ENCODE measurements around the gene LAMB3. TPM values are rescaled to one million over a fixed set of nuclear protein-coding genes. Genes with fewer than 3 reads are reported as not detected.

Gene LAMB3
- total RNA-seq, 1 donor, result 5.4 TPM

DNA sequence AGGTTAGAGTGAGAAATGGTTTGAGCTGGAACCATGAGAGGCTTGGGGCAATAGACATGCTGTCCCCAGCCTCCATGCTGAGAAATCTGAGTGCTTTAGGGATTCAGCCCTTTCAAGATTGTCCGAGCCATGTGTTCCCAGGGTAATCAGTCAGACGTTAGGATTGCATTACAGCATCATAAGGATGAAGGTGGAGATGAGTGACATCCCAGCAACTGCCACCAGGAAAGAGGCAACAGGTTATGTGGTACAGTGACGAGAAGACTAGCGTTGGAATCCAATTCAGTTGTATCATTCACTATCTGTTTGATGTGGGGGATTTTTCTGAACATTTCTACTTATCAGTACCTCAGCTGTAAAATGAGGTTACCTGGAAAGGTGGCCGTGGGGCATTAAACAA, 67.0 kb downstream of the LAMB3 start:
- Histone ChIP-seq H3K4me3 (ENCODE audit: insufficient read depth, low read length) (peak overlapping the region; percentile 24), H3K9me3 (ENCODE audit: low read depth, low read length) (no peaks in the 10 kb centered on the region), H2AFZ (ENCODE audit: low read length) (no peak overlapping the region), H3K4me2 (ENCODE audit: insufficient read depth, low read length) (peak overlapping the region; percentile 59), H4K20me1 (ENCODE audit: insufficient read depth, low read length) (no peaks in the 10 kb centered on the region), H3K36me3 (ENCODE audit: insufficient read depth, low read length) (no peaks in the 10 kb centered on the region), H3K27ac (ENCODE audit: low read depth, low read length) (no peak overlapping the region), H3K4me1 (ENCODE audit: insufficient read depth, low read length) (peaks cover 12% of the 10 kb centered on the region), H3K27me3 (ENCODE audit: insufficient read depth, low read length) (peaks cover 5% of the 10 kb centered on the region), H3K79me2 (ENCODE audit: insufficient read depth, low read length) (no peaks in the 10 kb centered on the region)
- TF ChIP-seq, protein P1, sequence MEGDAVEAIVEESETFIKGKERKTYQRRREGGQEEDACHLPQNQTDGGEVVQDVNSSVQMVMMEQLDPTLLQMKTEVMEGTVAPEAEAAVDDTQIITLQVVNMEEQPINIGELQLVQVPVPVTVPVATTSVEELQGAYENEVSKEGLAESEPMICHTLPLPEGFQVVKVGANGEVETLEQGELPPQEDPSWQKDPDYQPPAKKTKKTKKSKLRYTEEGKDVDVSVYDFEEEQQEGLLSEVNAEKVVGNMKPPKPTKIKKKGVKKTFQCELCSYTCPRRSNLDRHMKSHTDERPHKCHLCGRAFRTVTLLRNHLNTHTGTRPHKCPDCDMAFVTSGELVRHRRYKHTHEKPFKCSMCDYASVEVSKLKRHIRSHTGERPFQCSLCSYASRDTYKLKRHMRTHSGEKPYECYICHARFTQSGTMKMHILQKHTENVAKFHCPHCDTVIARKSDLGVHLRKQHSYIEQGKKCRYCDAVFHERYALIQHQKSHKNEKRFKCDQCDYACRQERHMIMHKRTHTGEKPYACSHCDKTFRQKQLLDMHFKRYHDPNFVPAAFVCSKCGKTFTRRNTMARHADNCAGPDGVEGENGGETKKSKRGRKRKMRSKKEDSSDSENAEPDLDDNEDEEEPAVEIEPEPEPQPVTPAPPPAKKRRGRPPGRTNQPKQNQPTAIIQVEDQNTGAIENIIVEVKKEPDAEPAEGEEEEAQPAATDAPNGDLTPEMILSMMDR (IDR thresholded peaks at IDR 0.05; ENCODE audit: extremely low read depth, low read depth, low read length), result no peak
- peak; percentile 53 for DNase-seq (ENCODE audit: insufficient read length, low spot score, missing footprints)

DNA sequence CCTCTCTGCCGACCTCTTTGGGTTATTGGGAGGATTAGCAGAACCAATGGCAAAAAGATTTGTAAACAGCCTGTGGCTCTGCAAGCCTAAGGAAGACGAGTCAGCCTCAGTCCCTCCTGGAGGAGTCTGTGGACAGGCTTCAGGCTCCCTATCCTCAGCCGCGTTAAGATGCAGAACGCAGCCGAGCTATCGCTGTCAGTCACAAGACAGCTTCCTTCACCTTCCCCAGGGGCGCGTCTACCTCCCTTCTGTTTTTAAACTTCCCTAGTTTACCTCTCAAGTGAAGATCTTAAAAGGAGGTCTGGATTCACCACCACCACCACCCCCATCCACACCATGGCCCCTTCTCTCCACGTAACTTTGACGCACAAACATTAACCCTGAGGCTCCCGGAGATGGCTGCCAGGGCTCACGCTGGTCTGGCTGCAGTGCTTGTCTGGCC, 68.0 kb downstream of the LAMB3 start:
- no peak overlapping the region for H3K27ac ChIP-seq (ENCODE audit: low read depth, low read length)
- H3K4me3 ChIP-seq (ENCODE audit: insufficient read depth, low read length), result peak overlapping the region; percentile 9
- peaks cover 13% of the 10 kb centered on the region for H3K4me1 ChIP-seq (ENCODE audit: insufficient read depth, low read length)
- H3K79me2 ChIP-seq (ENCODE audit: insufficient read depth, low read length), result no peaks in the 10 kb centered on the region
- H3K27me3 ChIP-seq (ENCODE audit: insufficient read depth, low read length), result peaks cover 5% of the 10 kb centered on the region
- H3K36me3 ChIP-seq (ENCODE audit: insufficient read depth, low read length), result no peaks in the 10 kb centered on the region
- no peak overlapping the region for H2AFZ ChIP-seq (ENCODE audit: low read length)
- no peaks in the 10 kb centered on the region for H3K9me3 ChIP-seq (ENCODE audit: low read depth, low read length)
- TF ChIP-seq, protein P1 (IDR thresholded peaks at IDR 0.05; ENCODE audit: extremely low read depth, low read depth, low read length), result no peak
- peak overlapping the region; percentile 45 for H3K4me2 ChIP-seq (ENCODE audit: insufficient read depth, low read length)
- peak; percentile 42 for DNase-seq (ENCODE audit: insufficient read length, low spot score, missing footprints)
- no peaks in the 10 kb centered on the region for H4K20me1 ChIP-seq (ENCODE audit: insufficient read depth, low read length)

DNA sequence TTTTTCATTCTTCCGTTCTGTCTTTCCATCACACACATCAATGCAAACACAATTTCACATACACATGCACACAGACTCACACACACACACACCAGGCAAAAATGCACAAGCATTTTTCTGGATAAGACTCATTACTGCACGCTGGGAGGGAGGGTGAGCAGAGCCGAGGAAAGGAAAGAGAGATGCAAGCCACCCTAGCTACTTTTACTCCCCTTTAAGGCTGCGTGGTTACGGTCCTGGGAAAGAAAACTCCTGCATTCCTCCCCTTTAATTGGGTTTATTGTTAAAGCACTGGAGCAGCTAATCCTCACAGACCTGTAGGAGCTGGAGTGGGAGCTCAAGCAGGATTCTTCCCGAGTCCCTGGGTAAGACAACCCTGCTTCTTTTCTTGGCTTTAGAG, 68.8 kb downstream of the LAMB3 start, which contains the start of gene CAMK1G:
Gene CAMK1G, plus strand, starts transcription at position 307 of the 400 bp plus-strand sequence. CDS start 11,270 bp downstream, outside the sequence.
- no peak within 1 kb of the TSS for H2AFZ ChIP-seq (ENCODE audit: low read length)
- no peaks in the 10 kb centered on the region for H3K79me2 ChIP-seq (ENCODE audit: insufficient read depth, low read length)
- H3K9me3 ChIP-seq (ENCODE audit: low read depth, low read length), result no peaks in the 10 kb centered on the region
- DNase-seq (ENCODE audit: insufficient read length, low spot score, missing footprints), result peak; percentile 91
- peak within 1 kb of the TSS; percentile 45 for H3K4me2 ChIP-seq (ENCODE audit: insufficient read depth, low read length)
- H3K27me3 ChIP-seq (ENCODE audit: insufficient read depth, low read length), result peaks cover 5% of the 10 kb centered on the region
- no peaks in the 10 kb centered on the region for H3K36me3 ChIP-seq (ENCODE audit: insufficient read depth, low read length)
- TF ChIP-seq, protein P1 (IDR thresholded peaks at IDR 0.05; ENCODE audit: extremely low read depth, low read depth, low read length), result no peak
- H3K4me1 ChIP-seq (ENCODE audit: insufficient read depth, low read length), result peaks cover 13% of the 10 kb centered on the region
- peak within 1 kb of the TSS; percentile 9 for H3K4me3 ChIP-seq (ENCODE audit: insufficient read depth, low read length)
- H4K20me1 ChIP-seq (ENCODE audit: insufficient read depth, low read length), result no peaks in the 10 kb centered on the region
- no peak within 1 kb of the TSS for H3K27ac ChIP-seq (ENCODE audit: low read depth, low read length)

DNA sequence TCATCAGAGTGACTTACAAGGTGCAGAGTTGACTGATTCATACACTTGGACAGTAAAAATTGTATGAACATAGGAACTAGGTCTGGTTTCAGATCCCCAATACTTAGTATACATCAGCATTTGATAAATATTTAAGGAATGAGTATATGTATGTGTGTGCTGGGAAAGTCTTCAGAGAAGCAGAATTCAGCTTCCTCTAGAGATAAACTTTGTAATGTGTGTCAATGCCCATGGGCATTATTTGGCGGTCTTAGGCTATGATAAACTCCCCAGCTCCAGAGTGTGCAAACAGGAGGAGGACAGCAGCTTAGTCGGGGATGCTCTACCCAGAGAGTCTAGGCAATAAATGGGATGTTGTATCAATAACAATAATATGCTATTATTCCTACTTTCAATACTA, 71.6 kb downstream of the LAMB3 start:
- Histone ChIP-seq H4K20me1 (ENCODE audit: insufficient read depth, low read length) (no peaks in the 10 kb centered on the region), H2AFZ (ENCODE audit: low read length) (no peak overlapping the region), H3K36me3 (ENCODE audit: insufficient read depth, low read length) (no peaks in the 10 kb centered on the region), H3K79me2 (ENCODE audit: insufficient read depth, low read length) (no peaks in the 10 kb centered on the region), H3K4me3 (ENCODE audit: insufficient read depth, low read length) (no peak overlapping the region), H3K9me3 (ENCODE audit: low read depth, low read length) (no peaks in the 10 kb centered on the region), H3K27ac (ENCODE audit: low read depth, low read length) (no peak overlapping the region), H3K27me3 (ENCODE audit: insufficient read depth, low read length) (peaks cover 12% of the 10 kb centered on the region), H3K4me1 (ENCODE audit: insufficient read depth, low read length) (peaks cover 20% of the 10 kb centered on the region), H3K4me2 (ENCODE audit: insufficient read depth, low read length) (no peak overlapping the region)
- peak; percentile 78 for DNase-seq (ENCODE audit: insufficient read length, low spot score, missing footprints)
- TF ChIP-seq, protein P1 (IDR thresholded peaks at IDR 0.05; ENCODE audit: extremely low read depth, low read depth, low read length), result no peak

Measured in osteoblast (primary cell).